Hepatic stellate cell (primary cell): Measurements from ENCODE around the gene ZNF443.
"Not testable (repeated sequence)": the region's sequence is repeated elsewhere in the genome, so short reads cannot be mapped to it uniquely, and the experiment has no call there.

Experiments used
- DNase-seq: peaks from one replicate; pipeline ENCODE4 v3.0.0; 2011; ENCODE audit warnings: low spot score

ZNF443 gene

DNA sequence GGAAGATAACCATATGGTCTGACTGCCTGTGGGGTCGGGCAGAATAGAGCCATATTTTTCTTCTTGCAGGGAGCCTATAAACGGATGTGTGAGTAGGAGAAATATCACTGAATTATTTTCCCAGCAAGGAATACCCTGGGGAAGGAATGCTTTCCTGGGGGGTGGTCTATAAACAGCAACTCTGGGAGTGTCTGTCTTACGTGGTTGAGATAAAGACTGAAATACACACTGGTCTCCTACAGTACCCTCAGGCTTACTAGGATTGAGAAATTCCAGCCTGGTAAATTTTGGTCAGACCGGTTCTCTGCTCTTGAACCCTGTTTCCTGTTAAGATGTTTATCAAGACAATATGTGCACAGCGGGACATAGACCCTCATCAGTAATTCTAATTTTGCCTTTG lies 23.5 kb downstream of the ZNF443 start:
- DNase-seq, result not testable (repeated sequence)

- DNase-seq, result no peak
These were observed 28.9 kb downstream of the ZNF443 start for GRCh38 chr19:12411893-12412292.

GRCh38 chr19:12400633-12401502 lies 40.0 kb downstream of the ZNF443 start, which contains the start of gene ZNF799:
Gene ZNF799, minus strand, starts transcription at chr19:12401271. Its CDS starts 201 bp downstream, at chr19:12401070.
- DNase-seq, result peak; percentile 85

DNA sequence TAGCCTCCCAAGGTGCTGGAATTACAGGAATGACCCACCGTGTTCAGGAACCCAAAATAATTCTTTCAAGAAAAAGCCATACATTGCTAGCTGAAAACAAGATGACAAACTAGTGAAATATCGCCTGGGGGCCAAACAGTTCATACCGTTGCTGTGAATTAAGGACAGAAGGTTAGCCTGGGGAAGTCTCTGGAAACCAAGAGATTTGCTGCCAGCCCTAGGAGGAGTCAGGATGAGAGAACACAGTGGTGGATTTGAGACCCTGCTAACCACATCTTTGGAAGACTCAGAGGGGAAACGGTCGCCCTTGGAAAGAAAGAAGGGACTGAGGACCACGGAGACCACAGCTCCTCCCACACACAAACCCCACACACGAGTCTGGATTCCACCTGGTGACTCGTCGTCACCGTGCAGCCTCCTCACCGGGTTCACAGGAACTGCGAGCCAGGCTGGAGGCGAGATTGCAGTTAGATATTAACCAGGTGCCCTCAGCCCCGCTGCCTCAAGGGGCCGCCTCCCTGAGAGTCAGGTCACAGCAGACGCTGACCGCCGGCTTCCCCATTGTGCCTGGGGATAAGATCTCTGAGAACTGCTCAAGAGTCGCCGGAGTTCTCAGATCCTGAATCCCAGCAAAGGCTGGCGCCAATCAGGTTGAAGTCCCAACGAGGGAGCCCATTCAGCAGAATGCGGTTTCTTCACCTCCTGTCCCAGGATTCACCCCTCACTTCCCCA lies 40.8 kb downstream of the ZNF443 start:
- DNase-seq, result peak; percentile 11

- not testable (repeated sequence) for DNase-seq
These were observed 49.7 kb downstream of the ZNF443 start for GRCh38 chr19:12391148-12391547.

GRCh38 chr19:12386365-12386764 lies 54.5 kb downstream of the ZNF443 start:
- not testable (repeated sequence) for DNase-seq

DNA sequence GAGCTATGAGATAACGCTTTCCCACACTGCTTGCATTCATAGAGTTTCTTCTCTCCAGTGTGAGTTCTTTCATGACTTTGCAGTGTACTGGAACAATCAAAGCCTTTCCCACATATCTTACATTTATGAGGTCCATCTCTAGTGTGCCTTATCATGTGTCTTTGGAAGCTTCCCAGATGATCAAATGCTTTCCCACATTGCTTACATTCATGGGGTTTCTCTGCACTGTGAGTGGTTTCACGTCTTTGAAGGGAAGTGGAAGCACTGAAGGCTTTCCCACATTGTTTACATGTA lies 60.4 kb downstream of the ZNF443 start:
- DNase-seq, result no peak

DNA sequence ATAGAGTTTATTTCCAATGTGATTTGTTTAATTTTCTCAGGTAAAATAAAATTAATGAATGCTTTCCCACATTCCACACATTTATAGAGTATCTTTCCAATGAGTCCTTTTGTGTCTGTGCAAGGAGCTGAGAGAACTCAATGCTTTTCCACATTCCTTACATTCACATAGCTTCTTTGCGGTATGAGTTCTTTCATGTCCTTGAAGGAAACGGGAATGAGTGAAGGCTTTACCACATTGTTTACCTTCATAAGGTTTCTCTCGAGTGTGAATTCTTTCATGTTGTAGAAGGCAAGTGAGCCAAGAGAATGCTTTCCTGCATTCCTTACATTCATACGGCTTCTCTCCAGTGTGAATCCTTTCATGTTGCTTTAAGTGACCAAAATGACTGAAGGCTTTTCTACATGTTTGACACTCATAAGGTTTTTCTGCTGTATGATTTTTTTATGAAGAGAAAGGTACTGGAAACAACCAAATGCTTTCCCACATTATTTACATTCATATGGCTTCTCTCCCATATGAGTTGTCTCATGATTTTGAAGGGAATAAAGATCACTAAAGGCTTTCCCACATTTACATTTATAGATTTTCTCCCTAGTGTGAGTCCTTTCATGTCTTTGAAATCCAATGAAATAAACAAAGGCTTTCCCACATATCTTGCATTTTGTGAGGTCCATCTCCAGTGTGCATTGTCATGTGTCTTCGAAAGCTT lies 60.9 kb downstream of the ZNF443 start:
- DNase-seq, result no peak
